Stimulated activated CD8-positive, alpha-beta memory T cell treated with anti-CD3 and anti-CD28 coated beads, Interleukin-2, amount 100 ng/mL, for 48 hours (primary cell): ENCODE results near the gene PSMG4.

Experiments used
- DNase-seq, 2 donors: peaks; one replicate each; pipeline ENCODE4 v3.0.0-alpha.2; 2020; ENCODE audit warnings: low read depth in 2 of 2

The PSMG4 gene

DNA sequence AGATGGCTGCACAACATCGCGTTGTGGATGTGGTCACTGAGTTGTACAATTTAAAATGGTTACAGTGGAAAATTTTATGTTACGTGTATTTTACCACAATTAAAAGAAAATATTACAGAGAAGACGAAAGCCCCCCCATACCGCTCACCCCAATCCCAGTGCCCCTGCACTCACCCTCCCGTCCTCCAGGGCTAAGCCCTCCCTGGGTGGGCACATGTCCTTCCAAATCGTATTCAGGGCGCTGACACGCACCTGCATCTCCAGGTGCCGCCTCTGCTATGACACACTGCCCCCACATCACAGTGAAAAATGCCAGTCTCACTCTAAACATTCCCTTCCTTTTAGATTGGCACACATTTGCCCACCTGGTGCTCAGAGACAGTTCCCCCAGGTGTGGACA lies 49.4 kb downstream of the PSMG4 start:
- no peak for DNase-seq

DNA sequence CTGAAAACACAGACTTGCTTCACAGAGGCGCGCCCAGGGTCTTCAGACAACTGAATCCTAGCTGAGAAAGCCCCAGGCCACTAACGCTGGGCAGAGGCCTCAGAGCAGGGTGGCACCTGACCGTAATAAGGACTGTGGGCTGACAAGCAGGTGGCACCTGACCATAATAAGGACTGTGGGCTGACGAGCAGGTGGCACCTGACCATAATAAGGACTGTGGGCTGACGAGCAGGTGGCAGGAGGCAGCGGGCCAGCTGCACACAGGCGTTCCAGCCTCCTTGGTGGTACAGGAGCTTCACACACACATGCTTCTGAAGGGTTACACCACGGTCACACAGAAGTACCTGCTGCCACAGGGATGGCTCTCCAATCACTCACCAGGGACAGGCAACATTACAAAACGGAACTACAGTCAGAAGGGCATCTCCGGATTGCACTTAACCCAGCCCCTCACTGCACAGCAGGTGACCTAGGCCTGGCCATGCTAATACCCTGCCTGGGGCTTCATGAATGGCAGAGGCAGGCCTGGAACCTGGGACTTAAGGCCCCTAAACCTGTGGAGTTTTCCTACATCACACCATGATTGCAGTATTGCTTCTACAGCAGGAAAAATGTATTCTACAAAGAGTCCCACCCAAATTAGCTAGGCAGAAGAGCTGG lies 50.8 kb downstream of the PSMG4 start:
- no peak for DNase-seq

DNA sequence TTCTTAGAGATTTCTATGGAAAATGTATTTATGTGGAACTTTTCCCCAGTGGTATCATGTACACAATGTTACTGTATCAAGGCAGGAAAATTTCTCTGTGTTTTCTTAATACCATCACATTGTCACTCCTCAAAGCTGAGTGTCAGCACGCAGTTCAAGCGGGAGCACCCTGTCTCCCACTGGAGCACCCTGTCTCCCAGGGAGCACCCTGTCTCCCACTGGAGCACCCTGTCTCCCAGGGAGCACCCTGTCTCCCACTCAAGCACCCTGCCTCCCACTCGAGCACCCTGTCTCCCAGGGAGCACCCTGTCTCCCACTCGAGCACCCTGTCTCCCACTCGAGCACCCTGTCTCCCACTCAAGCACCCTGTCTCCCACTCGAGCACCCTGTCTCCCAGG lies 51.3 kb downstream of the PSMG4 start:
- no peak for DNase-seq

DNA sequence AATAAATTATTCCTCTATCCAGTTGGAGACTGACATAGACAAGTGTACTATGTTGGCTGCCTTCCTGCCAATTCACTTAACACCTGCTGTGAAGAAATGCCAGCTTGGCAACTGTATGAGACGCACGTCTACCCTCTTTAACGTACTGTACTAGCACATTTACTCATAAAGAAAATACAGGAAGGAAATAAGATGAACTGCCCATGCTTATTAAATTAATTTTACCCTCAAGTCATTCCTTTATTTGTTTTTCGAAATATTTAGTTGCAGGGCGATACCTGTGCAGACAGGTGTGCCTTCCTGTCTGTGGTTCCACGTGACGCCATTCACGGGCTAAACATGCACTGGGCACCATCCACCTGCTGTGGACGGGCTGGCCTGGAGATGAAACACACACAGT lies 52.0 kb downstream of the PSMG4 start:
- DNase-seq: no peak

DNA sequence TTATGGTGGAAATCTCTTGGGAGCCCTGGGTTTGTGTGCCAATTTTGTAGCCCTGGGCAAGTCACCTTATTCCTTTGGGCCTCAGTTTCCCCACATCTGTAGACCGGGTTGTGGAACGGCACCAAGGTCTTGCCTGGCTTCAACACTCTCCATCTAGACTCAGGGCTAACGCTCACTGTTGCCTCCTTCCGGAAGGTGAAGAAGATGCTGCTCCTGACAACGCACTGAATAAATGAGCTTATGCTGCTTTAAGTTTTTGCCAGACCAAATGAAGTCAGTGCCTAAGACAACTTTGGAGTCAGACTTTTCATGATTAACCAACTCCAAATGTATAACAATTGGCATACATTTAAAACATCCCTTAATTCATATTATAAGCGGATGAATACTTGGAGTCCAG lies 53.1 kb downstream of the PSMG4 start:
- DNase-seq: no peak

DNA sequence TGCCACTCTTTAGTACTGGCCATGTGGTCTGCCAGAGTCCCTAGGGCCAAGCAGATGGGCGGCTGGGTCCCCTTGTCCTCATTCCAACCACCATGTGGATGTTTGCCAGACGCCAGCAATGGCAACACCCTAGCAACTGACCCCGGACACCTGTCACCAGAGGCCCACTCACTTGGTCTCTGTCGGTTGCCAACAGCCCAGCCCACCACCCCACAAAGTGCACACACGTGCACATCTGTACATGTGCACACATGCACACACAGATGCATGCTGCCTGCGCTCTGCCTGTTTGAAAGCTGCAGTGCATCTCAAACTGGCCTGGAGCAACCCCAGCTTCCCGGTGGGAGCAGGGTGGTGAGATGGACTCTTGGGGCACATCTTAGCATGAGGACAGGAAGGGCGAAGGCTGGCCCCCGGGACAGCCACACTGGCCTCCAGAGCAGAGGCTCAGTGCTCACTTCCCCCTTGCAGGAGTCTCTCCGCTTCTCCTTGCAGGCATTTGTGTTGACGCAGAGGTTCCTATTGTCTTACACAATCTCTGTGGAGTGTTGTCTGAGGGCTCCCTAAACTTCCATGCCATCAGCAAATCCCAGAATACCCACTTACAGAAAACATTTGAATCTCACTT lies 54.0 kb downstream of the PSMG4 start:
- no peak for DNase-seq

DNA sequence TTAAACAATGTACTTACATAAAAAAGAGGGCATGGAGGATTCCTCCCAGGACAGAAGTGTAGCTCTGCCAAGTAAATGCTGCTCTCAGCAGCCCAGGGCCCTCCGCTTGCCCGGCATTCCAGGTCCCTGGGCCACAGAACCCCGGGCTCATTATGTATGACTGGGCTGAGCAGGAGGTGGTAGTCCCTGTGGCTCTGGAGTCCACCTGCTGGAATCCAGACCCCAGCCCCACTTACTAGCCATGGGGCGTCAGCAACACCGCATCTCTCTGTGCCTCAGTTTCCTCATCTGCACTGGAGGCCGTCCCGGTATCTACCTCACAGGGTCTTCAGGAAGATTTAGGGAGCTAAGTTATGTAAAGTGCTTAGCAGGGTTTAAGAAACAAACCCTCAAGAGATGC lies 55.4 kb downstream of the PSMG4 start:
- DNase-seq: no peak

DNA sequence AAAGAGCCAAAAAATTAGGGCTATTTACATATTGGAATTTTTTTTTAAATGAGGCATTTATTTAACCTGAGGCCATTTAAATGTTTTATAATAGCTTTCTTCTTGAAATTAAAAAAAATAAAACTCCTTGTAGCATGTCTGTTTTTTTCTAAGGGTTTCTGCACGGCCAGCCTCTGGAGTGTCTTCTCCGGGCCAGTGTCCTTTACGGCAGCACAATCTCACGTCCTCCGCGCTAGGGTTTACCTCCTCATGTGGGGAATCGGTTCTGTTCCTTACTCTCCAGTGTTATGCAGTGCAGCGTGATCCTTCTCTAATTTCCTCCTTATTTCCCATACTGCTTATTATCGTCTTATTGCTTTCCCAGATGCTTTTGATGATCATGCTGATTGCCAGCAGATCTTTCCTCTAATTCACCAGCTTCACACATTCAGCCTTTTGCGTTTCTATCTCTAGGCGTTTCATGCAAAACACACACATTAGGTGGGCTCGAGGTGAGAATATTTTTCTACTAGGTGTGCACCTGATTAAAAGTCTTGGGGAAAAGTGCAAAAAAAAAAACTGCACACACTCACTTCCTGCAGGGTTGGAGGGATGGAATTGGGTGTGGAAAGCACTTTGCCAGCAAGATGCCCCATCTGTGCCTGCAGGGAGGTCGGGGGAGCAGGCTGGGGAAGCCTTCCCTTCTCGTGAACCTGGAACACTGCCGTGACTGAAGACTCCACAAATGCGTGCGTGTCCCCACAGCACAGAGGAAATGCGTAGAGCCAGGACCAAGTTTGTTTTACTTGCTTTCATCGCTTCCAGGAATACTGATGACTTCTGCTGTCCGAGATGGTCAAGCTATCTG lies 56.1 kb downstream of the PSMG4 start:
- no peak for DNase-seq

DNA sequence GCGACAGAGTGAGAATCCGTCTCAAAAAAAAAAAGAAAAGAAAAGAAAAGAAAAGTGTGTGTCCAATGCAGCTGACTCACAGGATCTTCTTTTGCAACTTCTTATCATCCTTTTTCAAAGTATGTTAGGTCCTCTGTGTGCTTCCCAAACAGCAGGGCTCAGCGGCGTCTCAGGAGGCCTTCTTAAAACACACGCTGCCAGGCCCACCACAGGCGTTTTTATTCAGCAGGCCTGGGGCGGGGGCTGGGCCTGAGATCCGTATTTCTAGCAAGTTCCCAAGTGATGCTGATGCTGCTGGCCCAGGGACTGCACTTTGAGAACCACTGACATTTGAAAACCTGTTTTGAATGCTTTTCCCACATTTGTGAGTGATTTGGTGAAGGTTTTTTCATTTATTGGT lies 57.1 kb downstream of the PSMG4 start:
- DNase-seq: no peak

DNA sequence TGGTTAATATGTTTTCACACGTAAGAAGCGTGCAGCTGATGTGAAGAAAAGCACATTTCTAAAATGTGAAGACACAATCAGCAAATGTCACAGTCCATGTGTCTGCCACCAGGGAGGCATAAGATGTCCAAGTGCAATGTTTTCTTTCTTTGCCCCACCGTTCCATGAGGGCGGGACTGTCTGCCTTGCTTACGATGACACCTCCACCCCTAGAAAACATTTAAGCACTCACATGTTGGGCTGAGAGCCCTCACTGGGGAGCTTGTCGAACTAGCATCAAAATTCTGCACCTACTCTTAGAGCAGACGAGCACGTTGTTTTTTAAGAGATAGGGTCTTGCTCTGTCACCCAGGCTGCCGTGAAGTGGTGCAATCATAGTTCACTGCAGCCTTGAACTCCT lies 57.6 kb downstream of the PSMG4 start:
- DNase-seq: no peak

DNA sequence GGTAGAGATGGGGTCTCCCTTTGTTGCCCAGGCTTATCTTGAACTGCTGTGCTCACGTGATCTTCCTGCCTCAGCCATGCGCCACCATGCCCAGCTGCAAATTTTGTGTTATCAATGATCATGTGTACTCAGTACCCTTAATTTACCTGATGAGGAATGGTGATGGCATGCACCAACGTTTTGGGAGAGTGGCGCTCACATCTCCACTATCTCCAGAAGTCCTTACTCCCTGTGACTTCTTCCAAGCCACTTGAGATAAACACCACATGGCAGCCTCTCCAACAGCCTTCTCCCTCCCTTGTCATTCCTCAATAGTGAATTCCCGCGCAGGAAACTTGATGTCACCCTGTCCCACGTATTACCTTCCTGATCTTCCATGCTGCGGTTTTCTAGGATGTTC lies 58.1 kb downstream of the PSMG4 start:
- DNase-seq: no peak
